HG03342 (cell line): ENCODE measurements around the gene MLX.
"Not testable (repeated sequence)": the region's sequence is repeated elsewhere in the genome, so short reads cannot be mapped to it uniquely, and the experiment has no call there.

Source experiments
- ATAC-seq: cut with Tn5 transposase; IDR thresholded peaks from one replicate; pipeline ENCODE4 v1.9.1; 2021; ENCODE audit warnings: mild to moderate bottlenecking, moderate library complexity; ENCODE audit not compliant: unreplicated experiment

MLX gene

DNA sequence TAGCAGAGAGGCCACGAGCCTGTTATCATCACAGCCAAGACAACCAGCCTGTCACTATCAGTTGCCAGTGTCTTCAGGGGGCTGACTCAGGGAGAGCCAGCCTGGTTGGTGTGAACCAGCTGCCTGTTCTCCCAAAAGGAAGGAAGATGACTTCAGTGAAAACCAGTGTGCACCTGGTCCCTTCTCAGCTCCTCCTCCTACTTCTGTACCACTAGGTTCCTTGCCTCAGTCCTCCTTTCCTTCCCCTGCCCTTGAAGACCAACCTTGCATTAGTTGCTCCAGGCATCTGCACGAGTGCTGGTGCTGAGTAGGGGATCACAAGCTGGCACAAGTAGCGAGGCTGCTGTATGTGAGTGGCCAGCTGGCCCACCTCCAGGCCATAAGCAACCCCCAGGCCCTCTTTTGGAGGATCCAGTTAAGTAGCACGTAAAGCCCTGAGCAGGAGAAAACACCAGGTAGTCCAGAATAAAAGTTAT, 51.1 kb downstream of the MLX start:
- ATAC-seq = no peak

DNA sequence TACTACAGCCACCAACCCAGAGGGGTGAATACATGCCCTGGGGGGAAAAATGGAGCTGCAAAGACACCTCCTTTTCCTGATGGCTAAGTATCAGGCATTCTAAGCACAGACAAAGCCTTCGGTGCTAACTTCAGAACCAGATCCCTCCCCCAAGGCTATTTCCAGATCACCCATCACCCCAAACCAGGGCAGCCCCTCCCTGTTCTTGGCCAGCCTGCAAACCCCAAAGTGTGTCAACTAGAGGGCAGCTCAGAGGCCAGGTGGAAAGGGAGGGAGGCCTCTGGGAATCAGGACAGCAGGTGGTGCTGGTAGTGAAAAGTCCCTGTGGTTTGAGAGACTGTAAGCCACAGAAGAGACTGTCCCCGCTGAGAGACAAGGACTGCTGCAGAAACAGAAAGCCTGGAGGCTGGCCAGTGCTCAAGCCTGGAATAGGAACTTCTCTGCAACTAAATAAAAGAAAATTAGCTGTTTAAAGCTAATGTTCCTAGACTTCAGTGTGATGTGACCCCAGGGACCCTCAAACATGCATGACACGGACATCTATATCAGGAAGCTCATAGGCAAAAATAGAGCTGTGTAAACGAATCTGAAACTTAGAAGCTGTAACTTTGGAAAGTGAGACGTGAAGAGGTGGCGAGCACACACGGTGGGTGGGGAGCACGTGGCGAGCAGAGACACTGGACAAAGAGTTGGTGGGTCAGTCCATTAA, 51.7 kb downstream of the MLX start:
- ATAC-seq = peak; percentile 69

DNA sequence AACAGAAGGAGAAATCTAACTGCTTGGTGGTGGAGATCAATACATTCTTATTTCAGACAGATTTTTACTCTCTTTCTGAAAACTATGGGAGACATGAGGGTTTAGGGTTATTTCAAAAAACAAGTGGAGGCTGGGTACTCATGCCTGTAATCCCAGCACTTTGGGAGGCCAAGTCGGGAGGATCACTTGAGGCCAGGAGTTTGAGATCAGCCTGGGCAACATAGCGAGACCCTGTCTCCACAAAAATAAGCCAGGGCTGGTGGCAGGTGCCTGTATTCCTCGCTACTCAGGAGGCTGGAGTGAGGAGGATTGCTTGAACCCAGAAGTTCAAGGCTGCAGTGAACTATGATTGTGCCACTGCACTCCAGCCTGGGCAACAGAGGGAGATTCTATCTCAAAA, 55.1 kb downstream of the MLX start:
- ATAC-seq = not testable (repeated sequence)
